ENCODE data around the gene MGAM2. TPM values are rescaled to one million over a fixed set of nuclear protein-coding genes. Genes with fewer than 3 reads are reported as not detected.

MGAM2 gene
- total RNA-seq, 2 donors from 2014 or later, result 0.15 to 0.40 TPM

GRCh38 chr7:142250705-142251104 is 139.2 kb downstream of the MGAM2 start:
- Histone ChIP-seq H3K9me3 (ENCODE audit: control insufficient read depth, low read length) (no peaks in the 10 kb centered on the region), H3K4me3 (ENCODE audit: low read length) (no peak overlapping the region), H3K27ac (ENCODE audit: low read depth, low read length) (no peak overlapping the region), H3K36me3 (ENCODE audit: control insufficient read depth, insufficient read depth, low read length) (no peaks in the 10 kb centered on the region), H3K27me3 (ENCODE audit: control insufficient read depth, insufficient read depth, low read length, poor library complexity, severe bottlenecking) (no peaks in the 10 kb centered on the region), H3K4me1 (ENCODE audit: control insufficient read depth, insufficient read depth, low read length) (no peaks in the 10 kb centered on the region), H3K9ac (ENCODE audit: extremely low read depth, low read length, poor library complexity, severe bottlenecking) (no peak overlapping the region)
- Mint-ChIP-seq H3K9me3 (no peaks in the 10 kb centered on the region), H3K27me3 (ENCODE audit: insufficient read depth) (peaks cover 2% of the 10 kb centered on the region), H3K4me1 (peaks cover 6% of the 10 kb centered on the region), H3K27ac (no peak overlapping the region), H3K36me3 (ENCODE audit: low read depth) (no peaks in the 10 kb centered on the region), H3K4me3 (no peak overlapping the region)
- TF ChIP-seq, protein P1, sequence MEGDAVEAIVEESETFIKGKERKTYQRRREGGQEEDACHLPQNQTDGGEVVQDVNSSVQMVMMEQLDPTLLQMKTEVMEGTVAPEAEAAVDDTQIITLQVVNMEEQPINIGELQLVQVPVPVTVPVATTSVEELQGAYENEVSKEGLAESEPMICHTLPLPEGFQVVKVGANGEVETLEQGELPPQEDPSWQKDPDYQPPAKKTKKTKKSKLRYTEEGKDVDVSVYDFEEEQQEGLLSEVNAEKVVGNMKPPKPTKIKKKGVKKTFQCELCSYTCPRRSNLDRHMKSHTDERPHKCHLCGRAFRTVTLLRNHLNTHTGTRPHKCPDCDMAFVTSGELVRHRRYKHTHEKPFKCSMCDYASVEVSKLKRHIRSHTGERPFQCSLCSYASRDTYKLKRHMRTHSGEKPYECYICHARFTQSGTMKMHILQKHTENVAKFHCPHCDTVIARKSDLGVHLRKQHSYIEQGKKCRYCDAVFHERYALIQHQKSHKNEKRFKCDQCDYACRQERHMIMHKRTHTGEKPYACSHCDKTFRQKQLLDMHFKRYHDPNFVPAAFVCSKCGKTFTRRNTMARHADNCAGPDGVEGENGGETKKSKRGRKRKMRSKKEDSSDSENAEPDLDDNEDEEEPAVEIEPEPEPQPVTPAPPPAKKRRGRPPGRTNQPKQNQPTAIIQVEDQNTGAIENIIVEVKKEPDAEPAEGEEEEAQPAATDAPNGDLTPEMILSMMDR (conservative IDR thresholded peaks at IDR 0.05), result no peak
- no peak for DNase-seq
- WGBS, 2 experiments (ENCODE audit: insufficient coverage in 1 of 2, insufficient read length in 1 of 2), result 87 to 100% methylated on average over 1 to 2 of the region's 2 CpGs

DNA sequence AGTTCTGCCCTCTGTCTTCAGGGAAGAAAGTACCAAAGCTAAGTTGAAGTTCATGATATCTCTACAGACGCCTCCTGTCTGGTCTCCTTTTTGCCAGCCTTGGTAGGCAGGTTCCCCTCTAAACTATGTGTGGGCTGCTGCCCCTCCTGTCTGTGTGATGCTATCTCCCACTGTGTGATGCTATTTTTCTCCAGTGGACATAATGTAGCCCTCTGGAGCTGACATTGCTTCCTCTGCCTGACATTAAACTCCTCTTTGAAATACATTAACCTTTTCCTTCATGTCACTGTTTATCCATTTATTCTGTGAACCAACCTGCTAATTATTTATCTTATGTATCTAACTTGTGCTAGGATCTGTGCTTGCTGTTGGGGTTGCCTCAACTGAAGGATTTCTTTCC is 146.4 kb downstream of the MGAM2 start, which contains the start of gene PRSS58:
Gene PRSS58 (minus strand): TSS at position 101 of the 400 bp plus-strand sequence. CDS start 351 bp downstream, outside the sequence.
- TF ChIP-seq, protein P1 (conservative IDR thresholded peaks at IDR 0.05), result no peak

DNA sequence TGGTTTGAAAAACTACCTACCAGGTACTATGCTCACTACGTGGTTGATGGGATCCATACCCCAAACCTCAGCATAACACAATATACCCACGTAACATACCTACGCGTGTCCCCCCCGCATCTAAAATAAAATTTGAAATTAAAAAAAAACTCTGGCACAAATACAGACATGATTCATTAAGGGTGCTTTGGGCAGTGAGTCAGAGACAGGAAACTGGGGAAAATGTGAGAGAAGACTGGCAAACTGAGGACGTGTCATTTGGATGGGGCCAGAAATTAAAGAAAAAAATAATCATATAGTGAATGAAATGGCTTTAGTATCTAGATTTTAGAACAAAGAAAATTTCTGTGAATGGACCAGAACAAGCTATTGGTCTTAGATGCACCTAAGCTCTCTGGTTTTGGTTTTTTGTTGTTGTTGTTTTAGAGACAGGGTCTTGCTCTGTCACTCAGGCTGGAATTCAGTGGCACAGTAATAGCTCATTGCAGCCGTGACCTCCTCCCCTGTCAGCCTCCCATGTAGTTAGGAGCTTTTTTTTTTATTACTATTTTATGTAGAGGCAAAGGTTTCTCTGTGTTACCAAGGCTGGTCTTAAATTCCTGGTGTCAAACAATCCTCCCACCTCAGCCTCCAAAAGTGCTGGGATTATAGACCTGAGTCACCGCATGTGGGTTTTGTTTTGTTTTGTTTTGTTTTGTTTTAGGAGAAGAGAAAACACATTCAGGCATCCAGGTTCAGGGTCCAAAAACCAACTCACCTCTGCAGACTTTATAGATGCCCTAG is 152.3 kb downstream of the MGAM2 start:
- DNase-seq, result no peak
- H3K4me3 ChIP-seq (ENCODE audit: low read length), result no peak overlapping the region
- peaks cover 14% of the 10 kb centered on the region for H3K9me3 Mint-ChIP-seq
- no peak overlapping the region for H3K27ac ChIP-seq (ENCODE audit: low read depth, low read length)
- no peaks in the 10 kb centered on the region for H3K4me1 ChIP-seq (ENCODE audit: control insufficient read depth, insufficient read depth, low read length)
- H3K4me1 Mint-ChIP-seq, result no peaks in the 10 kb centered on the region
- H3K27me3 ChIP-seq (ENCODE audit: control insufficient read depth, insufficient read depth, low read length, poor library complexity, severe bottlenecking), result no peaks in the 10 kb centered on the region
- no peak overlapping the region for H3K27ac Mint-ChIP-seq
- peaks cover 6% of the 10 kb centered on the region for H3K27me3 Mint-ChIP-seq (ENCODE audit: insufficient read depth)
- no peaks in the 10 kb centered on the region for H3K36me3 ChIP-seq (ENCODE audit: control insufficient read depth, insufficient read depth, low read length)
- no peak overlapping the region for H3K9ac ChIP-seq (ENCODE audit: extremely low read depth, low read length, poor library complexity, severe bottlenecking)
- no peaks in the 10 kb centered on the region for H3K36me3 Mint-ChIP-seq (ENCODE audit: low read depth)
- TF ChIP-seq, protein P1 (conservative IDR thresholded peaks at IDR 0.05), result no peak
- H3K9me3 ChIP-seq (ENCODE audit: control insufficient read depth, low read length), result no peaks in the 10 kb centered on the region
- H3K4me3 Mint-ChIP-seq, result no peak overlapping the region
- WGBS, 2 experiments (ENCODE audit: insufficient coverage in 1 of 2, insufficient read length in 1 of 2), result 91 to 100% methylated on average over 1 to 7 of the region's 8 CpGs

More for the DNA sequence above, 146.4 kb downstream of the MGAM2 start, which contains the start of gene PRSS58:
- no peaks in the 10 kb centered on the region for H3K4me1 ChIP-seq (ENCODE audit: control insufficient read depth, insufficient read depth, low read length)
- WGBS, 2 experiments (ENCODE audit: insufficient coverage in 1 of 2, insufficient read length in 1 of 2), result 80 to 100% methylated on average over 1 of the region's 1 CpG
- Mint-ChIP-seq H3K27me3 (ENCODE audit: insufficient read depth) (peaks cover 4% of the 10 kb centered on the region), H3K27ac (no peak within 1 kb of the TSS), H3K9me3 (peaks cover 17% of the 10 kb centered on the region), H3K4me1 (no peaks in the 10 kb centered on the region), H3K36me3 (ENCODE audit: low read depth) (no peaks in the 10 kb centered on the region), H3K4me3 (no peak within 1 kb of the TSS)
- no peak for DNase-seq
- no peak within 1 kb of the TSS for H3K27ac ChIP-seq (ENCODE audit: low read depth, low read length)
- H3K27me3 ChIP-seq (ENCODE audit: control insufficient read depth, insufficient read depth, low read length, poor library complexity, severe bottlenecking), result no peaks in the 10 kb centered on the region
- no peaks in the 10 kb centered on the region for H3K36me3 ChIP-seq (ENCODE audit: control insufficient read depth, insufficient read depth, low read length)
- no peak within 1 kb of the TSS for H3K9ac ChIP-seq (ENCODE audit: extremely low read depth, low read length, poor library complexity, severe bottlenecking)
- H3K4me3 ChIP-seq (ENCODE audit: low read length), result no peak within 1 kb of the TSS
- H3K9me3 ChIP-seq (ENCODE audit: control insufficient read depth, low read length), result no peaks in the 10 kb centered on the region

Other genes with a start within 250 kb of the MGAM2 start
- not detected for gene OR9A4, start 195.3 kb upstream of the MGAM2 start, total RNA-seq
- not detected for gene CLEC5A, start 164.7 kb upstream of the MGAM2 start, total RNA-seq
- not detected for gene TAS2R38, start 137.9 kb upstream of the MGAM2 start, total RNA-seq
- under 1 TPM; 0.33 to 0.37 TPM for gene MGAM, start 115.8 kb upstream of the MGAM2 start, total RNA-seq
- gene PRSS58, start 146.3 kb downstream of the MGAM2 start, total RNA-seq, result not detected

Measured in endodermal cell (in vitro differentiated cells).